HK-2 (cell line): ENCODE data around the gene THBS2.
"Not testable (repeated sequence)": the region's sequence is repeated elsewhere in the genome, so short reads cannot be mapped to it uniquely, and the experiment has no call there.

Experiments
- DNase-seq: peaks from one replicate; pipeline ENCODE4 v3.0.0-alpha.2; 2018; ENCODE audit not compliant: unreplicated experiment

The THBS2 gene

DNA sequence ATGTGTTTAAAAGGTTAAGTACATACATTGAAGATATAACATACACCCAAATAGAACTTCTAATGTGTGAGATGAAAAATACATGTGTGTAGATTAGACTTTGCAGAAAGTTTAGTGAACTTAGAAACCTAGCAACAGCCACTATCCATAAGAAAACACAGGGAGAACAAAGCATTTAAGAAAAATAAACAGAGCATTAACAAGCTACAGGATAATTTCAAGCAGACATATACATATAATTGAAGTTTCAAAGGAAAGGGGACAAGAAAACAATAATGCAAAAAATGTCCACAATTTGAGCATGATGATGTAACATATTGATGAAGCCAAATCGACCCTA lies 18.2 kb upstream of the THBS2 start:
- DNase-seq = no peak

DNA sequence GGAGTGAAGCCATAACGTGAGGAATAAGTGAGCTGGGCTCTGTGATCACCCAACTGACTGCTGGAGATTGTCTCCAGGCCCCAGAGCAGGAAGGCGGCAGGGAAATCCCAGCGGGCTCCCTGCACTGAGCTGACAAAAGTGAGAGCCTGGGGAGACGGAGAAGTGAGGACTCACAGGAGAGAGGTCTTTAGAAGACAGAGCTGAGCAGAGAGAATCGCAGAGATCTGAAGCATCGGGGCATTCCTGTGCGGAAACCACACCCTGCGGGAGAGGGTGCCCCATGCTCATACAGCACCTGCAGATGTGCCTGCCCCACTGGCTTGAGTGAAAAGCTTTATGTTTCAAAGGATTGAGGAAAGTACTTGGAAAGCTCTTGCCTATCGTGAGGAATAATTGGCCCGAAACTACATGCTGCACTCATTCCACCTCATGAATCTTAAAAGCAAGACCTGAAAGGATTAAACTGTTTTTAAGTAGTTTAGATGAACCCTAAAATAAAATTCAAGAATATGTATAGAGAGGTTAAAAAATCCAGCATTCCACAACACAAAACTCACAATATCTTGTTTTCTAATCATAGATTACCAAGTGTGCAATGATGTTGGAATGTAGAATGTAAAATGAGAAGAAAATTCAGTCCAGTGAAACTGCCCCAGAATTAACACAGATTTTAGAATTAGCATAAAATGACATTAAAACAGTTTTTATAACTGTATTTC lies 17.7 kb upstream of the THBS2 start:
- DNase-seq = no peak

DNA sequence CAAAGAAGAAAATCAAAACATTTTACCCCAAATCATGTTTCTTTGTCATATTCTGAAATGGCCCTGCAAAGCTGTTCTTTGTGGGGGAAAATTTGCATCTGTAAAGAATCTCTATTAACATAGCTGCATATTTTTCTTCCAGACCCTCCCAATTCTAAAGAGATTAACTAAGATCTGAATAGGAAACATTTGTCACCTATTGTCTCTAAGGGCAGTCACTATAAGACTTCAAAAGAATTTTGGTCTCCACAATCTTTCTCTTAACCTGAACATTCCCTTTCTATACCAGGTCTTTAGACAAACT lies 16.4 kb upstream of the THBS2 start:
- DNase-seq = not testable (repeated sequence)

DNA sequence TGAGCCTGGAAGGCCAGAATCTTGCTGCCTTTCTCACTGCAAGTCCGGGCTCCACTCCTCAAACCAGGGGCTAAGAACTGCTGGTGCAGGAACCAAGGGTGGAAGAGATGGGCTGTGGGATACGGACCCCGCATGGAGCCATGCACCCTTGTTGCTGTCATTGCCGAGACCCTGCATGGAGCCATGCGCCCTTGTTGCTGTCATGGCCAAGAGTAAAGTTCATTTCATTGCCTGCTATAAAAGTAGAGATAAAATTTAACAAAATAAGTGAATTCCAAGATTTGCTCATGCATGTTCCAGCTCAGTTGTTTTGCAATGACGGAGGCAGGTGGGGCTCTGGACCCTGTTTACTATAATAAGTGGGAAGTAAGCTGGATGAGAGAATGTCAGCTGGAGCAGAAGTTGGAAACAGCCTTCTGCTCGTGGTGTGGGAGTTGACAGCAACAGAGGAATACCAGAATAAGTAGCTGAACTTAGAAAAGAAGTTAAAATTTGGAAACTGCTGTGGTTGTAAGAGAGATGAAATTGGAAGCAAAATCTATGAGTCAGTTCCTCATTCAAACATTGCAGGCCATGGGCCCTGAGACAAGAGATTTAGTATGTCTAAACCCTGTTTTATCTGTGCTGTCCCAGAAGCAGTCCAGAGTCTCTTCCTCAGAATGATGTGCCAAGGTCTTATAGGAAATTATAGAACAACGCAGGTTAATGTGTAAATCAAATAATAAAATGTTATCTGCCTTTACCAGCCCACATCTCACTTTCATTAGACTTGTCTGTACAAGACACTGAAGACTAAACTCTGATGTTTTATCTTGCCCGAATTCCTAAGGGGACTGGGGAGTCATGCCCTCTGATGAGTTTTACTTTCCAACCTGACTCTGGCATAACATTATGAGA lies 15.8 kb upstream of the THBS2 start:
- no peak for DNase-seq

DNA sequence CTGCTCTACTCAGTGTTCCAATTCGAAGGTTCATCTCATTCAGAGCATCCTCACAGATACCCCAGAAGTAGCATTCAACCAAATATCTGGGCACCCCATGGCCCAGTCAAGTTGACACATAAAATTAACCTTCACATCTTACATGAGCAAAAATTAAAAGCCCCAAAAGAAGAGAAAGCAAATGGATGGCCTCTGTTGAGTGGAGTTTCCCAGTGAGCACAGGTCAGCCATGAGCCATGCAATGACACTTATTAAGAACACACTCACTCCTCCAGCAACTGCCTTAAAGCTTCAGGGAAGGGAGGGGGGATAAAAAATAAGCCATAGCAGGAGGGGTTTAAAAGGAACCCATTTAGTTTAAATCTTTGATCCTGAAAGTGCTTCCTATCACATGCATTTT lies 14.6 kb upstream of the THBS2 start:
- DNase-seq = no peak

DNA sequence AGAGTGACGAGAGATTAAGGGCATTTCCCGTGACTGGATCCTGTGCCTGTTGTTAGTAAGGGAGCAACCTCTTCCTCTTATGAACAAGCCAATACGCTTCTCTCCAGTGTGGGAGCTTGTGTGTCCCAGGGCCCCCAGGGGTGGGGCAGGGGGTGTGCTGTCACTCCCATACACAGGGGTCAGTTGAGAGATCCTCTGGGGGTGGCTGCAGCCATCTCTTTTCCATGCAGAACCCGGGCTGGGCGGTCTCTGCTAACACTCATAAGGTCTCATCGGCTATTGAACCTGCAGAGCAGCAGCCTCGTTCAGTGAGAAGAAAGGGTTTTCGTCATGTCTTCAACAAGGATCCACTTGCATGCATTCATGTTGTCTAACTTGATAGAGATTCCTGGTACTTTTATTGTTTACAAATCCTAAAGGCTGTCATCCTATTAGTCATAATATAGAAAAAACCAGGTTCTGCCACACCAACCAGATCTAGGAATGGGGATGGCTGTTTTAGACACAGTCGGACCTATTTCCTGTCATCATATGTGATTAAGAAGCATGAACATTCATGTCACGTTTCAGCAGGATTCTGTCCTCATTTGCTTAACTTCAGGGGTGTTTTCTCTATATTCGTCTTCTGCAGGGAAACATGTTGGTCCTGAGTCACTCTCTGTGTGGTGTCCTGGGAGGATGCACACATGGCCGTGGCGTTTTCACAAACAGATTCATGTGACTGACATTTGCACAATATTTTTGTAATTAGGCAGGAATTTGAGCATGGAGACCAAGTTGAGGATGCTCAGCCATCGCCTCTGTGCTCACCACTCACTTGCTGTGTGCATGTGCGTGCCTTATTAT lies 13.3 kb upstream of the THBS2 start:
- DNase-seq = no peak

DNA sequence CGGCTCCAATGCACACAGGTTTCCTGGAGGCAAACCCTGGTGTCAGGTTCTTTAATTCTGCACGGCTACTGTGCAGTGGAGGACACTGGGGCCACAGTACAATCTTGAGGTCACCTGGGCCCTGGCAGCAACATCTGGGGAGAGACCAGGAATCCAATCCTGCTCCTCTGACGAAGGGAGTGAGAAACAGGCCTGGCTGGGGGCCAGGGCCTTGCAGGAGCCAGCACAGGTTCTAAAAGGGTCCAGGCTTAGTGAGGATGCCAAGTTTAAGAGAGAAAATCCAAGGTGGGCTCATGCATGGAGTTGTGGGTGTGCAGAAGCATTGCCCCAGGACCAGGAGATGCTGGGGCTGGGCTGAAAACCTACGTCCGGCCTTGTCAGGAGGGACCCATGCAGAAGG lies 12.6 kb upstream of the THBS2 start:
- DNase-seq = no peak

DNA sequence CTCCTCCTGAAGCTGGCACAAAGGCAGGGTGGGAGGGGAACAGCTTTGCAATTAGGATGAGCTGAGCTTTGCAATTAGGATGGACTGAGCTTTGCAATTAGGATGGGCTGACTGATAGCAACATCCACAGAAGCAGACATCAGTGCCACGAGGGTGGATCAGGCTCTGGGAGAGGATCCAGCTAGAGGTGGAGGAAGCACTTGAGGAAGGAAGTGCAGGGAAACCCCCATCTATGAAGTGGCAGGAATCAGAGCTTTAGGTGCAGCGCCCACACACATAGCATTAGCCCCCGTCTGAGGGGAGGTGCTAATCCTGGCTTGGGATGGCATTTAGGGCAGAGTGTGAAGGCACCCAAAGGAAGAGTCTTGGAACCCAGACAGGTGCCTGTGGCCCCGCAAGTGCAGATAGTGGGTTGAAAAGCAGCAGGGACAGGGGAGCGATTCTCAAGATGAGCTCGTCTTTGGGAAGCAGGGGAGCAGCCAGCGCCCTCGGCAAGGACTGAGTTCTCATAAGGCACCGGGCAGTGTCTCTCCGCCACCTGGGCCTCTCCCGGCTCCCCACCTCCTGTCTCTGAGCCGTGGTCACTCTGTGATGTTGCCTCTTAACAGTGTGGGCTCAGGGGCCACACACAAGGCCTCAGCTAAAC lies 12.0 kb upstream of the THBS2 start:
- no peak for DNase-seq

DNA sequence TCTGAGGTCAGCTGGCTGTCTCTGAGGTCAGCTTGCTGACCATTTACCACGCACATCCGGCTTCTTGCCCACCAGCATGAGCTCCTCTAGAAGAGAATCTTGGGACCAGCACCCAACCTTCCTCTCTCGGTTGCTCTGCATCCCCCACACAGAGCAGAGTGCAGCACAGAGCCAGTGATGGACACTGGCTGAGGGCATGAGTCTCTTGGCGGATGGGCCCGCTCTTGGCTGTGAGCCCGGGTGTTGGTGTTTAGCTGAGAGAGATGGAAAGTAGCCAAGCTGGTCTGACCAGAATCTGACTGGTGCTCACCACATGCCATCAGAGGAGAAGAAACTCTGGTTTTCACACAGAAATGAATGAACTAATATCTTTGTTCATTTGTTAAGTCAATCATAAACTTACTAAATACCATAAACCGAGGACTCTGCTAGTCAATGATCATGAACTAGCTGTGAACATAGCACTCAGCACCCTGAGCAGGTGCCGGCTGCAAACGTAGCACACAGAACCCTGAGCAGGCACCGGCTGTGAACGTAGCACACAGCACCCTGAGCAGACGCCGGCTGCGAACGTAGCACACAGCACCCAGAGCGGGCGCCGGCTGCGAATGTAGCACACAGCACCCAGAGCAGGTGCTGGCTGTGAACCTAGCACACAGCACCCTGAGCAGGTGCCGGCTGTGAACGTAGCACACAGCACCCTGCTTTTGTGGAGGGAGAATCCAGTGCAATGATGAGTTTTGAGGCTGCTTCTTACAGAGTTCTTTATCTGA lies 10.4 kb upstream of the THBS2 start:
- peak; percentile 34 for DNase-seq

DNA sequence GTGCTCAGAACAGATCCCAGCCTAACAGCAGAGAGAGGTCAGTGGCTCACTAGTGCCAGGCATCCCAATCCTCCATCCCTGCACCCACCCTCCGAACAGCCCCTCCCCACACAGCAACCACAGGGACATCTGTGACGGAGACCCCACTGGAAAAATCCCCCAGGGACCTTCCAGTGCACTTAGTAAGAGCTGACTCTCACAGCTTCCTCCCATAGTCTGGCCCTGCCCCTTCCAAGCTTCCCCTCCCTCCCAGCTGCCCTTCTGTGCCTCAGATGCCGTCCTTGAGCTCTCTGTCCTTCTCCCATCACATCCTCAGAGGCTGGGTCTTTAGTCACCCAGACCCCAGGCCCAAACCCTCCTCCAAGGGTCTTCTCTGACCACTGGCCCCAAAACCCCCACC lies 9.7 kb upstream of the THBS2 start:
- no peak for DNase-seq

DNA sequence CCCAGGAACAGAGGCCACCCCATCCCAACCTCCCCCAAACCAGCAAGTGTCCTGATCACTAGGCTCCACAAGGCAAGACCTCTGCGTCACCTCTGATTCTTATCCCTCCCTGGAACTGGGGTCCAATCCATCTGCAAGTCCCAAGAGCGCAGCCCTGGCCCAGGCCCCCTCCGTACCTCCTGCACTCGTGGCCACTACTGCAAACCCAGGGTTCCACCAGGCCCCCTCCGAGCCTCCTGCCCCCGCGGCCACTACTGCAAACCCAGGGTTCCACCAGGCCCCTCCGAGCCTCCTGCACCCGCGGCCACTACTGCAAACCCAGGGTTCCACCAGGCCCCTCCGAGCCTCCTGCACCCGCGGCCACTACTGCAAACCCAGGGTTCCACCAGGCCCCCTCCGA lies 9.0 kb upstream of the THBS2 start:
- DNase-seq = not testable (repeated sequence)

DNA sequence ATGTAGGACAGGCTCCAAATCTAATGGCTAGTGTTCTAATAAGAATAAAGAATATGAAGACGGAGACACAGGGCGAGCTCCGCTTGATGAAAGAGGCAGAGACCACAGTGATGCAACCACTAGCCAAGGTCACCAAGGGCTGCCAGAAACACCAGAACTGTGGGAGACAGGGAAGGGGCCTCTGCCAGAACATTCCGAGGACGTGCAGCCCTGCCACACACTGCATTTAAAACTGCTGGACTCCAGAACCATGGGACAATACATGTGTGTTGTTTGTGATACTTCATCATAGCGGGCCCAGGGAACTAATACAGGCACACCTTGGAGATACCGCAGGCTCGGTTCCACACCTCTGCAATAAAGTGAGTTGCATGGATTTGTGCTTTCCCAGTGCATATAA lies 2.9 kb upstream of the THBS2 start:
- no peak for DNase-seq

DNA sequence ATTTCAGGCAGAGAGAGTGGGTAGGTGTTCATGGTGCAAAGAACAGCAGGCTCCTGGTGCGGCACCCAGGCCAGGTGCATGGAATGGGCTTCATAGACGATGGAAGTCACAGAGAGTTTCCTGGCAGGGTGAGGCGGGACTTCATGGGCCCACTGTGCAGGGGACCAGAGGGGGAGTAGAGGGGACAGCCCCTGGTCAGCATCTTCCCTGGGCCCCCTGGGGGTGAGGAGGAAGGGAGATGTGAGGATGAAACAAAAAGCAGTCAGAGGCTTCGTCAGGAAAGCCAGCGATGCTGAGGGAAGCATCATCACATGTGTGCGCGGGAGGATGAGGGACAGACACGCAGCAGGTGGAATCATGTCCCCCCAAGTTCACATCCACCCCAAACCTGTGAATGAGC lies 2.4 kb upstream of the THBS2 start:
- no peak for DNase-seq

DNA sequence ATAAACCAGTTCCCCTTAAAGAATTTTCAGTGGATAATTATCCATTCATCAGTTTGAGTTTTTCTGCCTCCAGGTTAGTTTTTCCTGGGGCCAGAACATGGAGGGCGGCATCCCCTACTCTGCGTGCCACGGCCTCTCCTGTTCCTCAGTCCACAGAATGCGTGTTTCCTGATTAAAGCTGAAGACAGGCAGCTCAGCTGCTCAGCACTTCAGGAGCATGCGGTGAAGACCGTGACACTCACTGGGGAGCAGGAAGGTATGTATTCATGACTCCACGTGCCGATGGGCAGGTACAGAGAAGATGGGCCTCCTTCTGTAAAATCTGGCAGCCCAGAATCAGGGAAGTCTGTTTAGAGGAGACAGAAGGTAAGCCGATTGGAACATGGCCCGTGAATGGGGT lies 2.0 kb upstream of the THBS2 start:
- no peak for DNase-seq

DNA sequence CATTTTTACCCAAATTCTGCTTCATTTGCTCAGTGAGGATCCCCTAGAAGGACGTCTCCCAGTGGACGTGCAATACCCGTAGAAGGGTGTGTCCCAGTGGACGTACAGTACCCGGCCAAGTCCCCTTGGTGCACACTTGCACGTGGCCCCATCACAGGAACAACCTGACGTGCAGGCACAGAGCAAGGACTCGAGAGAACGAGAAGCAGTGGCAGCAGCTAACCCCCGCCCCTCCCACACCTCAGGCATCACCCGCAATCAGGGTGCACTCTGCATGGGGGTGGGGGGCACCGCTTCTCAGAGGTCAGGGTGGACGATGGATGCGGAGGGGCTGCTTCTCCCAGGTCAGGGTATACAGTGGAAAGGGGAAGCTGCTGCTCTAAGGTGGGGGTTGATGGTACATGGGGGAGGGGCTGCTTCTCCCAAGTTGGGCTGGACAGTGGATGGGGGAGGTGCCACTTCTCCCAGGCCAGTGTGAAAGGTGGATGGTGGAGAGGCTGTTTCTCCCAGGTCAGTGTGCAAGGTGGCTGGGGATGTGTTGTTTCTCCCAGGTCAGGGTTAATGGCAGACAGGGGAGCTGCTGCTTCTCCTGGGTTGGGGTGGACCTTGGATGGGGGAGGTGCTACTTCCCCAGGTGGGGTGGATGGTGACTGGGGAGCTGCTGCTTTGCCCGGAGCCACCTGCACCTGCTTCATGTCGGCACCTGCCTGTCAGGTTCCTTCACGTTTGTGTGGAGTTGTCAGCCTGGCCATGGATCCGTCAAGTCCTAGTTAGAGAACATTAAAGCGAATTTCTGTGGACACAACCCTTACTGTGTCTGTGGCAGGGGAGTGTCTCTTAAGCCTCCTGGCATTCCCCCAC lies 1.0 kb upstream of the THBS2 start:
- no peak for DNase-seq

DNA sequence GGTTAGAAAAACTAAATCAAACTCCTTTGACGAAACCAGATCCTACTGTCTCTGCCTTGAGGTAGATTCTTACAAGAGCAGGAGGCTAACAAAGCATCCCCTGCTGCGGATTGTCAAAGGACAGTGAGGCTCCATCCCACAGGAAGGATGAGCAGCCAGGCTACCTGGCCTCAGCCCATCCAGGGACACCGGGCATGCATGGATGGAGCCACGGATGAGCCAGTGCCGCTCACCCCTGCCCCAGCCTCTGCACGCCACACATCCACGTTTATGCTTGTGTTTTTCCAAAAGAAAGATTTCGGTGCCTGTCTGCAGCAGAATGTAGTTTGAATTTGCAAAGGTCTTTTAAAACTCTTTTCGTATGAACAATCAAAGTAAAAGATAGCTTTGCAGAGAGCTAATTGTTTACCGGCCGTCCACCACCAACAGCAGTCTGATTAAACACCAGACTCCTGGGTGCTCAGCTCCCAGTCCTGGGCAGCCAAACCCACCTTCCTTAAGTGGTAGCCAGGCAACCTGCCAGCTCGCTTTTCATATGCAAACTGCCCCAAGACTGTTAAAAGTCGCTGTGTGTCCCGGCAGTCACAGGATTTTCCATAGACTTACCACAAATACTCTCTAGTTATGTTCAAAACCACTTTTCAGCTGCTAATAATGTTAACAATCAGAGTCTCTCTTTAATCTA lies 999 bp downstream of the THBS2 start:
- DNase-seq = no peak

DNA sequence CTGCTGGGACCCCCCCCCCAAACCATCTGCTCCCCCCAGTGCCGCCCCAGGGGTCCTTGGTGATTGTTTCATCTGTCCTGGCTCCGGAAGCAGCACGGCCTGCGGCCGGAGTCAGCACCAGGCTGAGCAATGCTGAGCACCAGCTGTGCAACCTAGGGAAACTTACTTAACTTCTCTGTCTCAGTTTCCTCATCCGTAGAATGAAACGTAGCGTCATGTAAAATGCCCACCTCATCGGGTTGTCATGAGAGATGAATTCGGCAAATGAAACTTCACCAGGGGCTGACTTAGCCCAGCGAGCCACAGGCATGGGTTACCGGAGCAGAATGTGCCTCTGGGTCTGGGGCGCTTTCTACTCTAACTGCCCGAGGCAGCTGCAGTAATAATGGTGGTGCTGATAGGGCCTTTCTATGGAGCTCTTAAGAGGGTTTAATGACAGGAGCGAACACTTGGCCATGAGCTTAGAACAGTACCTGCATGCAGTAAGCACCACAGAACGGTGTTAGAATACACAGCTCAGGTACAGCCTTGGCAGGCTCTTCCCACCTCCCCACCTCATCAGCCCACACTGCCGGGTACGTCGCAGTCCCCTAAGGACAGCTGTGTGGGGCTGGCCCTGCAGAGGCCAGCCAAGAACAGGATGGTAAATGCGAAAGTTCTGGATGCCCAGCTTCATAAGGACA lies 1.7 kb downstream of the THBS2 start:
- DNase-seq = no peak

DNA sequence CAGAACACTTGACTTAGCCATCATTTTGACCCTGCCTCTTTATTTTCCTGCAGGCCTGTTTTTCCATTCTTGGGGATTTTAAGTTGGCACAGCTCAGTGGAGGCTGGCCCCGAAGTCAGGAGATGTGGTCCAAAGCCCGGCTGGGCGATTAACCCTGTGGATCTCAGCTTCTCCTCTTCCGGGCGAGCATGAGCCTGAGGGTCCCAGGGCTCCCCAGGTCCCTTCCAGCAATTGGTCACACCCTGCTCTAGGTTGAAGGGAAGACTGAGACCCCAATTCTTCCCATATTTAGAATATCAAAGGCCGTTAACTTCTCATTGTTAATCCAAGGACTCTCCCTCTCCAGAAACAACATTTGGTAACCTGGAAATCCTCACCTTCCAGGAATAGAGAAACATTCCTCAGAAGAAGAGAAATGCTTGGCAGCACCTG lies 2.3 kb downstream of the THBS2 start:
- DNase-seq = no peak

DNA sequence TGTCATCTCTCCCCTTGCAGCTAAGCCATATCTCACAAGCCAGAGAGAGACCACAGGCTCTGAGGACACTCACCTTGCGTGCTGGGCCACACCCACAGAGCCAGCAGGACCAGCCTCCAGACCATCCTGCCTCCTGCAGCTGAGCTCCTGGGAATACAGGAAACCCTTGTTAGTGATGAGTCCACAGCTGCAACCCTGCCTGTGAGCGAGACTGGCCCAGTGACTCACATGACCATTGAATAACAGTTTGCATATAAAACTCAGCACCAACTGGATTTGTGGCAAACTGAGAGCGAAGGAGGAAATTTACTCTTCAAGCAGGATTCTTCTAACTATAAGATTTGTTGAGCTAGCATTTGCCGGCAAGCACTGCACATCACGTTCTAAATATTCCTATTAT lies 3.0 kb downstream of the THBS2 start:
- peak; percentile 20 for DNase-seq
